Fibroblast of skin of abdomen (primary cell): ENCODE data around the gene CD22. TPM values are rescaled to one million over a fixed set of nuclear protein-coding genes. Genes with fewer than 3 reads are reported as not detected.
"Not testable (repeated sequence)": the region's sequence is repeated elsewhere in the genome, so short reads cannot be mapped to it uniquely, and the experiment has no call there.

Experiments used
- DNase-seq: peaks from one replicate; pipeline ENCODE4 v3.0.0-alpha.2; 2013
- polyA plus RNA-seq, 2 experiments: library from polyadenylated mRNA; unstranded; fragments of 120-200 nt; gene quantifications; one replicate each; pipeline ENCODE4 v1.2.1, GENCODE V29; 2013; ENCODE audit not compliant: insufficient read length in 2 of 2

The CD22 gene
- polyA plus RNA-seq (2013, experiment 1 of 2; ENCODE audit: insufficient read length) = not detected
- polyA plus RNA-seq (2013, experiment 2 of 2; ENCODE audit: insufficient read length) = not detected

- DNase-seq = no peak
Observed at GRCh38 chr19:35328851-35329285, at the start of gene CD22. CD22 (plus strand) TSS chr19:35329187; CDS start chr19:35332041, 2,854 bp downstream.

- DNase-seq = no peak
Observed at GRCh38 chr19:35279374-35279773, 49.6 kb upstream of the CD22 start.

- DNase-seq = no peak
Observed at GRCh38 chr19:35279985-35280821, 48.8 kb upstream of the CD22 start.

GRCh38 chr19:35281303-35281702 lies 47.7 kb upstream of the CD22 start:
- DNase-seq = no peak

GRCh38 chr19:35284153-35285094 lies 44.6 kb upstream of the CD22 start:
- DNase-seq = no peak

- no peak for DNase-seq
Observed at GRCh38 chr19:35285095-35285449, 43.9 kb upstream of the CD22 start.

GRCh38 chr19:35285465-35285864 lies 43.5 kb upstream of the CD22 start:
- DNase-seq = not testable (repeated sequence)

GRCh38 chr19:35286101-35286500 lies 42.9 kb upstream of the CD22 start:
- not testable (repeated sequence) for DNase-seq

- DNase-seq = no peak
Observed at GRCh38 chr19:35287713-35288112, 41.3 kb upstream of the CD22 start.

GRCh38 chr19:35288331-35288730 lies 40.7 kb upstream of the CD22 start:
- DNase-seq = no peak

GRCh38 chr19:35288906-35289305 lies 40.1 kb upstream of the CD22 start:
- no peak for DNase-seq

GRCh38 chr19:35290381-35291127 lies 38.4 kb upstream of the CD22 start:
- no peak for DNase-seq

- no peak for DNase-seq
Observed at GRCh38 chr19:35291259-35291658, 37.7 kb upstream of the CD22 start.

- DNase-seq = no peak
Observed at GRCh38 chr19:35291916-35292315, 37.1 kb upstream of the CD22 start, which contains the start of gene MAG. MAG (plus strand) TSS chr19:35292161; CDS start chr19:35295409, 3,248 bp downstream.

- no peak for DNase-seq
Observed at GRCh38 chr19:35292421-35293362, 36.3 kb upstream of the CD22 start.

GRCh38 chr19:35293363-35293739 lies 35.6 kb upstream of the CD22 start:
- no peak for DNase-seq

GRCh38 chr19:35293808-35294207 lies 35.2 kb upstream of the CD22 start:
- DNase-seq = no peak

- DNase-seq = no peak
Observed at GRCh38 chr19:35294328-35294727, 34.7 kb upstream of the CD22 start.

GRCh38 chr19:35294859-35295791 lies 33.9 kb upstream of the CD22 start:
- DNase-seq = no peak
